ENCODE results near the gene ADGRG3.

- TF ChIP-seq CTCF (IDR thresholded peaks at IDR 0.05) (no peak), POLR2AphosphoS5 (IDR thresholded peaks at IDR 0.05) (no peak)
Observed at GRCh38 chr16:57663917-57664661, 4.0 kb upstream of the ADGRG3 start.

All from stomach (tissue), 4 donors.